ENCODE measurements around the gene LRP1B.

DNA sequence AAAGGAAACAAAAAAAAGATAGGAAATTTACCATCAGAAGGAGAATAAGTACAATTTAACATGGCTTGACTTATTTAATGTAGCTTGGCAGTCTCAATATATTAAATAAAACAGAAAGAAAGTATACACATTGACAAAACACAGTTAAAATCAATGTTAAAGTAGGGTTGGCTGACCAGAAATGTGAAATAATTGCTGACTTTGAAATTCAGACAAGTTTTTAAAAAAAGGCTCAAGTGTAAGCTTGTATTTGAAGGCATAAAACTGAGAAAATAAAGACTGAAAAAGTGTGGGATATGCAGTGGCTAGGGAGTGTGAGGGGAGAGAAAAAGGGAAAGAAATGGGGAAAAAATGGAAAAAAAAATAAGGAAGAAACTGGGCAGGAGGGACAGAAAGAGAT, 665.8 kb downstream of the LRP1B start:
- TF ChIP-seq, protein P1, sequence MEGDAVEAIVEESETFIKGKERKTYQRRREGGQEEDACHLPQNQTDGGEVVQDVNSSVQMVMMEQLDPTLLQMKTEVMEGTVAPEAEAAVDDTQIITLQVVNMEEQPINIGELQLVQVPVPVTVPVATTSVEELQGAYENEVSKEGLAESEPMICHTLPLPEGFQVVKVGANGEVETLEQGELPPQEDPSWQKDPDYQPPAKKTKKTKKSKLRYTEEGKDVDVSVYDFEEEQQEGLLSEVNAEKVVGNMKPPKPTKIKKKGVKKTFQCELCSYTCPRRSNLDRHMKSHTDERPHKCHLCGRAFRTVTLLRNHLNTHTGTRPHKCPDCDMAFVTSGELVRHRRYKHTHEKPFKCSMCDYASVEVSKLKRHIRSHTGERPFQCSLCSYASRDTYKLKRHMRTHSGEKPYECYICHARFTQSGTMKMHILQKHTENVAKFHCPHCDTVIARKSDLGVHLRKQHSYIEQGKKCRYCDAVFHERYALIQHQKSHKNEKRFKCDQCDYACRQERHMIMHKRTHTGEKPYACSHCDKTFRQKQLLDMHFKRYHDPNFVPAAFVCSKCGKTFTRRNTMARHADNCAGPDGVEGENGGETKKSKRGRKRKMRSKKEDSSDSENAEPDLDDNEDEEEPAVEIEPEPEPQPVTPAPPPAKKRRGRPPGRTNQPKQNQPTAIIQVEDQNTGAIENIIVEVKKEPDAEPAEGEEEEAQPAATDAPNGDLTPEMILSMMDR (IDR thresholded peaks at IDR 0.05): no peak
- TF ChIP-seq, protein P2, sequence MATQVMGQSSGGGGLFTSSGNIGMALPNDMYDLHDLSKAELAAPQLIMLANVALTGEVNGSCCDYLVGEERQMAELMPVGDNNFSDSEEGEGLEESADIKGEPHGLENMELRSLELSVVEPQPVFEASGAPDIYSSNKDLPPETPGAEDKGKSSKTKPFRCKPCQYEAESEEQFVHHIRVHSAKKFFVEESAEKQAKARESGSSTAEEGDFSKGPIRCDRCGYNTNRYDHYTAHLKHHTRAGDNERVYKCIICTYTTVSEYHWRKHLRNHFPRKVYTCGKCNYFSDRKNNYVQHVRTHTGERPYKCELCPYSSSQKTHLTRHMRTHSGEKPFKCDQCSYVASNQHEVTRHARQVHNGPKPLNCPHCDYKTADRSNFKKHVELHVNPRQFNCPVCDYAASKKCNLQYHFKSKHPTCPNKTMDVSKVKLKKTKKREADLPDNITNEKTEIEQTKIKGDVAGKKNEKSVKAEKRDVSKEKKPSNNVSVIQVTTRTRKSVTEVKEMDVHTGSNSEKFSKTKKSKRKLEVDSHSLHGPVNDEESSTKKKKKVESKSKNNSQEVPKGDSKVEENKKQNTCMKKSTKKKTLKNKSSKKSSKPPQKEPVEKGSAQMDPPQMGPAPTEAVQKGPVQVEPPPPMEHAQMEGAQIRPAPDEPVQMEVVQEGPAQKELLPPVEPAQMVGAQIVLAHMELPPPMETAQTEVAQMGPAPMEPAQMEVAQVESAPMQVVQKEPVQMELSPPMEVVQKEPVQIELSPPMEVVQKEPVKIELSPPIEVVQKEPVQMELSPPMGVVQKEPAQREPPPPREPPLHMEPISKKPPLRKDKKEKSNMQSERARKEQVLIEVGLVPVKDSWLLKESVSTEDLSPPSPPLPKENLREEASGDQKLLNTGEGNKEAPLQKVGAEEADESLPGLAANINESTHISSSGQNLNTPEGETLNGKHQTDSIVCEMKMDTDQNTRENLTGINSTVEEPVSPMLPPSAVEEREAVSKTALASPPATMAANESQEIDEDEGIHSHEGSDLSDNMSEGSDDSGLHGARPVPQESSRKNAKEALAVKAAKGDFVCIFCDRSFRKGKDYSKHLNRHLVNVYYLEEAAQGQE (IDR thresholded peaks at IDR 0.05): no peak
- TF ChIP-seq ESRRA (IDR thresholded peaks at IDR 0.05; ENCODE audit: borderline replicate concordance, low read length): no peak

Measured in A549 (cell line).